Measurements from ENCODE around the gene CAMK2D.

- no peak for TF ChIP-seq POLR2A (IDR thresholded peaks at IDR 0.05)
- no peak for TF ChIP-seq POLR2AphosphoS5 (IDR thresholded peaks at IDR 0.05)
- no peak for TF ChIP-seq CTCF (IDR thresholded peaks at IDR 0.05 in 8 of 11, conservative IDR thresholded peaks at IDR 0.05 in 3 of 11)
These were observed 167.3 kb downstream of the CAMK2D start for GRCh38 chr4:113594231-113594556.
